H54 (cell line): ENCODE measurements around the gene CSF2RB.
"Not testable (repeated sequence)": the region's sequence is repeated elsewhere in the genome, so short reads cannot be mapped to it uniquely, and the experiment has no call there.

Source experiments
- DNase-seq: peaks from one replicate; pipeline ENCODE4 v3.0.0; 2011; ENCODE audit warnings: low spot score, mixed read lengths; ENCODE audit not compliant: insufficient read length
- FAIRE-seq: peaks from 3 replicates; lab custom pipeline; 2011; peaks lifted over from hg19 to GRCh38; lab: Jason Lieb, UNC
- POLR2A ChIP-seq: IDR thresholded peaks from 2 replicates; pipeline ENCODE4 v1.6.1; 2011; ENCODE audit warnings: low read depth, mild to moderate bottlenecking, low read length

Gene CSF2RB

GRCh38 chr22:36988075-36988832, 74.8 kb downstream of the CSF2RB start:
- DNase-seq (no peak), FAIRE-seq (no peak)
- TF ChIP-seq POLR2A: no peak

GRCh38 chr22:36989012-36989411, 75.6 kb downstream of the CSF2RB start:
- FAIRE-seq, DNase-seq: not testable (repeated sequence)
